NCI-H82 treated with DMSO at 0.1 percent for 48 hours (cell line): ENCODE data around the gene TLNRD1.

Experiments used
- DNase-seq: peaks from one replicate; lab custom pipeline; 2025; ENCODE audit not compliant: unreplicated experiment; lab: John Stamatoyannopoulos, UW

TLNRD1 gene

GRCh38 chr15:80977627-80978036 is 23.1 kb upstream of the TLNRD1 start:
- peak; percentile 23 for DNase-seq

- no peak for DNase-seq
Measured at GRCh38 chr15:80978685-80979329, 21.9 kb upstream of the TLNRD1 start.

GRCh38 chr15:80979538-80980200 is 21.1 kb upstream of the TLNRD1 start:
- DNase-seq, result no peak

GRCh38 chr15:80982205-80982604 is 18.5 kb upstream of the TLNRD1 start:
- DNase-seq, result no peak

GRCh38 chr15:80982839-80983238 is 17.9 kb upstream of the TLNRD1 start:
- no peak for DNase-seq

- no peak for DNase-seq
Measured at GRCh38 chr15:80984856-80985255, 15.9 kb upstream of the TLNRD1 start.

- DNase-seq, result no peak
Measured at GRCh38 chr15:80985981-80986380, 14.7 kb upstream of the TLNRD1 start.

- DNase-seq, result peak; percentile 6
Measured at GRCh38 chr15:80986487-80986886, 14.2 kb upstream of the TLNRD1 start.

GRCh38 chr15:80988148-80988796 is 12.5 kb upstream of the TLNRD1 start:
- DNase-seq, result no peak

GRCh38 chr15:80989081-80989517 is 11.6 kb upstream of the TLNRD1 start:
- DNase-seq, result no peak

- DNase-seq, result peak; percentile 88
Measured at GRCh38 chr15:80989518-80990478, 10.9 kb upstream of the TLNRD1 start, which contains the start of gene MESD. TSS of gene MESD (minus strand) at chr15:80989819. CDS start at chr15:80989791, 28 bp downstream.

GRCh38 chr15:80990955-80991354 is 9.8 kb upstream of the TLNRD1 start:
- DNase-seq, result no peak

GRCh38 chr15:80991421-80991820 is 9.3 kb upstream of the TLNRD1 start:
- no peak for DNase-seq

- DNase-seq, result no peak
Measured at GRCh38 chr15:80992006-80992405, 8.7 kb upstream of the TLNRD1 start.

GRCh38 chr15:80992441-80992840 is 8.3 kb upstream of the TLNRD1 start:
- peak; percentile 68 for DNase-seq

GRCh38 chr15:80996247-80996646 is 4.5 kb upstream of the TLNRD1 start:
- DNase-seq, result peak; percentile 22

- no peak for DNase-seq
Measured at GRCh38 chr15:80997692-80998091, 3.0 kb upstream of the TLNRD1 start.

- DNase-seq, result no peak
Measured at GRCh38 chr15:80998251-80998650, 2.5 kb upstream of the TLNRD1 start.

- DNase-seq, result no peak
Measured at GRCh38 chr15:80999623-81000036, 1.1 kb upstream of the TLNRD1 start.

- no peak for DNase-seq
Measured at GRCh38 chr15:81000144-81000623, 539 bp upstream of the TLNRD1 start.
